Measurements from ENCODE around the gene CTDSP2.

CTDSP2 gene

DNA sequence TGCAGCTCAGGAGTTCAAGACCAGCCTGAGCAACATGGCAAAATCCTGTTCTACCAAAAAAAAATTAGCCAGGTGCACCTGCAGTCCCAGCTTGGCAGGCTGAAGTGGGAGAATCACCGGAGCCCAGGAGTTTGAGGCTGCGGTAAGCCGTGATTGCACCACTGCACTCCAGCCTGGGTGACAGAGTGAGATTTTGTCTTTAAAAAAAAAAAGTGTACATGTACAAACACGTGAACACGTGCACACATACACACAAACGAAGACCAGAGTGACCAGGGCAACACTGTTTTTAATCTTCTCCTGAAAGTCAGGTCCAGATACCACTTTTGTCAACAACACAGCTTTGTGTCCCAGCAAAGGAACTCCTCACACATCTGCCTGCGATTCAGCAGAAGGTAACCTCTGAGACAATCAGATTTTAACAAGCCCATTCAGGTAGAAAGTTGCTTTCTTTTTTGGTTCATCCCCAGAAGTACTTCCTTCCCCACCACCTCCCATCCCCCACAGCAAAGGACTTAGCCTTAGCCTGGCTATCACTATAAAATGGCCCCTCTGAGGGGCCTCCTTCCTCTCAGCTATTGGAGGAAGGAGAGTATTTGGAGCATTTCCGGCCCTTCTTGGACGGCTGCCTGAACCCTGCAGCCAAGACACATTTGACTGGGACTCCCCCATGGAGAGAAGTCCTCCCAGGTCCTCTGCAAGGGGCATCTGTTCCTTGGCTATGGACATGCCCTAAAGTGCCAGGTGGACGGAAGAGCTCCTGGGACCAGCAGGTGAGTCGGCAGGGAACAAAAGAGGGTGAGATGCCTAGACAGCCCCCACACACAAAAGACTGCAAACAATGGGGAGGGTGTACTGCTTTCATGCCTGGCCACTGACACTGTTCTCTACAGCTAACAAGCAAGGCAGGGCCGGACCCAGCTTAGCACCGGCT, 9.8 kb downstream of the CTDSP2 start:
- Histone ChIP-seq H3K36me3 (ENCODE audit: insufficient read depth, insufficient read length, low read length) (no peaks in the 10 kb centered on the region), H3K4me1 (ENCODE audit: insufficient read depth, insufficient read length) (peaks cover 61% of the 10 kb centered on the region), H3K4me3 (ENCODE audit: insufficient read length, low read depth) (no peak overlapping the region), H3K27me3 (ENCODE audit: insufficient read depth, insufficient read length) (no peaks in the 10 kb centered on the region), H3K9me3 (ENCODE audit: insufficient read depth, low read length) (no peaks in the 10 kb centered on the region), H3K9ac (ENCODE audit: insufficient read length, low read depth) (no peak overlapping the region)
- TF ChIP-seq SUZ12 (IDR thresholded peaks at IDR 0.05; ENCODE audit: extremely low read depth, insufficient read depth, insufficient read length) (no peak), YY1 (IDR thresholded peaks at IDR 0.05; ENCODE audit: insufficient read depth, insufficient read length) (no peak), ZNF274 (IDR thresholded peaks at IDR 0.05; ENCODE audit: low read depth, low read length) (no peak)
- no peak for DNase-seq (ENCODE audit: low read depth, low spot score)

DNA sequence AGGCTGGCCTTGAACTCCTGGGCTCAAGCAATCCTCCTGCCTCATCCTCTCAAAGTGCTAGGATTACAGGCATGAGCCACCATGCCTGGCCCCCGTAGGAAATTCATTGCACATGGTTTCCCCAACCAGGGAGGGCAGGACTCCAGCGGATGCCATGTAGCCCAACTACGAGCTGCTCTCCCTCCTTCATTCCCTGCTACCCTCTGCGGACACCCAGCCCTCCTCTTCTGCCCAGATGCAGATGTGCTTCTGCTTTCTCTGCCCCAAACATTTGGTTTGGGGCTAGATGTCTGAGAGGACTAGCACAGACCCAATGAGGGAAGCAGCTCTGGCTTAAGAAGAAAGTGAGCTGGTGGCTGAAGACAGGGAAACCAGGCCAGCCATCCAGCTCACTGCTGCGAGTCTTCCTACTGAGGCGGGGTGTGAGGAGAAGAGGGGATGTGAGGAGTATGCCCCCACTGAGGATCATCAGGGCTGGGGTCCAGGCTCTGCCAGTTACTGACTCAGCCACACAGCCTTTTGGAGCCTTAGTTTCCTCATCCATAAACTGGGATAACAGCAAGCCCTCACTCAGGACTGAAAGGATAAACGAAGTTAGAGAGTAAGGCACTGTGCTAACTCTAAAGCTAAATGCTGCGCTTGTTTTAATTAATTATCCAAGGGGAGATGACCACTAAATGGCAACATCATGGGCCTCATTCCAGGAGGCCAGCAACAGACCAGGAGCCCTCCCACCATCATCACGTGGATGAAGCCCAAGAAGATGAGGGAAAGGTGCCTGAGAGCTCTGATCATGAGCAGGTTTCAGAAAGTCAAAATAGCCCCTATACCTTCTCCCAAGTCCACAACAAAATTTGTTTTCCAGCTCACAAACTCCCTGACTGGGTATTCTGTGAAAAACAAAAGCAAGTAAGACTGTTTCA, 10.9 kb downstream of the CTDSP2 start:
- no peak for DNase-seq (ENCODE audit: low read depth, low spot score)
- Histone ChIP-seq H3K27me3 (ENCODE audit: insufficient read depth, insufficient read length) (no peaks in the 10 kb centered on the region), H3K4me1 (ENCODE audit: insufficient read depth, insufficient read length) (peaks cover 52% of the 10 kb centered on the region), H3K4me3 (ENCODE audit: insufficient read length, low read depth) (no peak overlapping the region), H3K9ac (ENCODE audit: insufficient read length, low read depth) (peak overlapping the region; percentile 13), H3K36me3 (ENCODE audit: insufficient read depth, insufficient read length, low read length) (no peaks in the 10 kb centered on the region), H3K9me3 (ENCODE audit: insufficient read depth, low read length) (no peaks in the 10 kb centered on the region)
- no peak for TF ChIP-seq SUZ12 (IDR thresholded peaks at IDR 0.05; ENCODE audit: extremely low read depth, insufficient read depth, insufficient read length)
- TF ChIP-seq ZNF274 (IDR thresholded peaks at IDR 0.05; ENCODE audit: low read depth, low read length): no peak
- no peak for TF ChIP-seq YY1 (IDR thresholded peaks at IDR 0.05; ENCODE audit: insufficient read depth, insufficient read length)

DNA sequence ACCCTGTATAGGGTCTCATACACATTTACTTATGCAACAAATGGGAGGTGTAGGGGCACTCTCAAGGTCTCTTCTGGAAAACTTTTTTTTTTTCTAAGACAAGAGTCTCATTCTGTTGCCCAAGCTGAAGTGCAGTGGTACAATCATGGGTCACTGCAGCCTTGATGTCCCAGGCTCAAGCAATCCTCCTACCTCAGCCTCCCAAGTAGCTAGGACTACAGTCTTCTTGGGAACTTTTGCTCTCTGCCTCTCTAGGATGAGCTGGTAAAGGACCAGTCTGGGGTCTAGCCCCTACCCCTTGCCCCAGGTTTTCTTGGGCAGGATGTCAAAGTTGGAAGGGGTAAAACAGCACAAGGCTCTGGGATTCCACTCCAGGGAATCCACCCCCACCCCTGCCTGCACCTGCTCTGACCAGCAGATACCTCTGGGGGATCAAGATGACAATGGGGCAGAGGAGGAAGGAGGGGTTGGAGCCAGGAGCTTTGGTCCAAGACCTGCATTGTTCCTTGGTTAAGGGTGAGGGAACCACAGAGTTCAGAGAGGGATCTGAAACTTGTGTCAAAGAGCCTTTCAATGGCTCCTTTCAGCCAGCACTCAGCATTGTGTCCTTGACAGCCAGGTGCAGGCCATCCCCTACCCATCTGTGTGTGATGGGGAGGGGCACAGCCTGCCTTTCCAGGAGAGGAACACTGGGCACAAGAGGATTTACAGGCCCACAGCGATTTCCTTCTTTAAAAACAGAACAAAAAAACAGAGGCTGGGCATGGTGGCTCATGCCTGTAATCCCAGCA, 12.2 kb downstream of the CTDSP2 start:
- H3K9me3 ChIP-seq (ENCODE audit: insufficient read depth, low read length): no peaks in the 10 kb centered on the region
- peaks cover 2% of the 10 kb centered on the region for H3K36me3 ChIP-seq (ENCODE audit: insufficient read depth, insufficient read length, low read length)
- no peak overlapping the region for H3K9ac ChIP-seq (ENCODE audit: insufficient read length, low read depth)
- peaks cover 46% of the 10 kb centered on the region for H3K4me1 ChIP-seq (ENCODE audit: insufficient read depth, insufficient read length)
- no peak for DNase-seq (ENCODE audit: low read depth, low spot score)
- H3K27me3 ChIP-seq (ENCODE audit: insufficient read depth, insufficient read length): no peaks in the 10 kb centered on the region
- TF ChIP-seq YY1 (IDR thresholded peaks at IDR 0.05; ENCODE audit: insufficient read depth, insufficient read length) (no peak), SUZ12 (IDR thresholded peaks at IDR 0.05; ENCODE audit: extremely low read depth, insufficient read depth, insufficient read length) (no peak), ZNF274 (IDR thresholded peaks at IDR 0.05; ENCODE audit: low read depth, low read length) (no peak)
- H3K4me3 ChIP-seq (ENCODE audit: insufficient read length, low read depth): no peak overlapping the region

DNA sequence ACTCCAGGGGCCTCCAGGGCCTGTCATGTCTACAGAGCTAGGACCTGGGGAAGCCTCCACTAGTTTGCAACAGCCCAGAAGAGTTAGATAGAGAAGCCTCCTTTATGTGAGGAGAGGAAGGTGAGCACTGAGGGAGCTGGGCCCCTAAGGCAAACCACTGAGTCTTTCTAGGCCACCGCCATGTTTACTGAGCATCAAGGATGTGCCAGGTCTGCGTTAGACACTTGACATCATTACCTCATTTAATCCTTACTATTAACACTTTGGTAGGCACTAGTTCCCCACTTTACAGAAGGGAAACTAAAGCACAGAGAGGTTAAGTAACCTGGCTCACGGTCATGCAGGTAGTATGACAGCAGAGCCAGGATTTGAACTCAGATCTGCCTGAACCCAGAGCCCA, 12.9 kb downstream of the CTDSP2 start:
- Histone ChIP-seq H3K9me3 (ENCODE audit: insufficient read depth, low read length) (no peaks in the 10 kb centered on the region), H3K36me3 (ENCODE audit: insufficient read depth, insufficient read length, low read length) (peaks cover 8% of the 10 kb centered on the region), H3K4me3 (ENCODE audit: insufficient read length, low read depth) (no peak overlapping the region), H3K9ac (ENCODE audit: insufficient read length, low read depth) (no peak overlapping the region), H3K27me3 (ENCODE audit: insufficient read depth, insufficient read length) (no peaks in the 10 kb centered on the region), H3K4me1 (ENCODE audit: insufficient read depth, insufficient read length) (peaks cover 43% of the 10 kb centered on the region)
- DNase-seq (ENCODE audit: low read depth, low spot score): no peak
- TF ChIP-seq ZNF274 (IDR thresholded peaks at IDR 0.05; ENCODE audit: low read depth, low read length) (no peak), YY1 (IDR thresholded peaks at IDR 0.05; ENCODE audit: insufficient read depth, insufficient read length) (no peak), SUZ12 (IDR thresholded peaks at IDR 0.05; ENCODE audit: extremely low read depth, insufficient read depth, insufficient read length) (no peak)

DNA sequence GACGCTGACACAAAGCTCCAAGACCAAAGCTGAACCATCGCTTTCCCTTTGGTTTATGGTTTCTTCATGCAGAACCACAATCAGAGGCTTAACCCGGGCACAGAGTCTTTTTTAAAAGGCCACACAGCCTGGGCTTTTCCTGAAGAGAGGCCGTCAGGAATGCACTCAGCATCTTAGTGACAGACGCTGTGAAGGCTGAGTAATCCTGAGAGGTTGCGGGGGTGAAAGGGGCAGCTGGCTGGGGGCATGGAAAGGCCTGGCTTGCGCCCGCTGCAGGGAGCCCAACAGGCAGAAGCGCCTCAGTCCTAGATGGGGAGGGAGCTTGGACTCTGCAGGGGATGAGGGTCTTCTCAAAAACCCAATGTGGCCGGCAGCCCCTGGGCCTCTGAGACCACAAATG, 13.6 kb downstream of the CTDSP2 start:
- Histone ChIP-seq H3K9ac (ENCODE audit: insufficient read length, low read depth) (peak overlapping the region; percentile 50), H3K4me1 (ENCODE audit: insufficient read depth, insufficient read length) (peaks cover 36% of the 10 kb centered on the region), H3K4me3 (ENCODE audit: insufficient read length, low read depth) (no peak overlapping the region), H3K36me3 (ENCODE audit: insufficient read depth, insufficient read length, low read length) (peaks cover 12% of the 10 kb centered on the region), H3K9me3 (ENCODE audit: insufficient read depth, low read length) (no peaks in the 10 kb centered on the region), H3K27me3 (ENCODE audit: insufficient read depth, insufficient read length) (no peaks in the 10 kb centered on the region)
- DNase-seq (ENCODE audit: low read depth, low spot score): no peak
- TF ChIP-seq ZNF274 (IDR thresholded peaks at IDR 0.05; ENCODE audit: low read depth, low read length) (no peak), SUZ12 (IDR thresholded peaks at IDR 0.05; ENCODE audit: extremely low read depth, insufficient read depth, insufficient read length) (no peak), YY1 (IDR thresholded peaks at IDR 0.05; ENCODE audit: insufficient read depth, insufficient read length) (no peak)

DNA sequence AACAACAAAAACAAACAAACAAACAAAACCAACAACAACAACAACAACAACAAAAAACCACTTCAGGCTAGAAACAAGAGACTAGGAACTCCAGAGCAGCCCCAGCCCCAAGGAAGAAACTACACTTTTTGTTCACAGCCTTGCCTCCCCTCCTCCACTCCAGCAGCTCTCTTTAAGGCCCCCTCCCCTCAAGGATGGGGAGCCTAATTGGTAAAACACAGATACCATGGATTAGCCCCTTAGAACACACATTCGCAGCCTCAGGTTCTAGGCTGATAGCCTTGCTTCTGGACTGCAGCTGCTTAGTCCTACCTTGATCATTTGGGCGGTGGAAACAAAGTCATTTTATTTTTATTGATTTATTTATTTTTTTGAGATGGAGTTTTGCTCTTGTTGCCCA, 16.1 kb downstream of the CTDSP2 start:
- no peak for TF ChIP-seq SUZ12 (IDR thresholded peaks at IDR 0.05; ENCODE audit: extremely low read depth, insufficient read depth, insufficient read length)
- TF ChIP-seq ZNF274 (IDR thresholded peaks at IDR 0.05; ENCODE audit: low read depth, low read length): no peak
- TF ChIP-seq YY1 (IDR thresholded peaks at IDR 0.05; ENCODE audit: insufficient read depth, insufficient read length): no peak
- no peak overlapping the region for H3K4me3 ChIP-seq (ENCODE audit: insufficient read length, low read depth)
- H3K27me3 ChIP-seq (ENCODE audit: insufficient read depth, insufficient read length): no peaks in the 10 kb centered on the region
- peaks cover 19% of the 10 kb centered on the region for H3K4me1 ChIP-seq (ENCODE audit: insufficient read depth, insufficient read length)
- DNase-seq (ENCODE audit: low read depth, low spot score): no peak
- no peaks in the 10 kb centered on the region for H3K9me3 ChIP-seq (ENCODE audit: insufficient read depth, low read length)
- no peak overlapping the region for H3K9ac ChIP-seq (ENCODE audit: insufficient read length, low read depth)
- H3K36me3 ChIP-seq (ENCODE audit: insufficient read depth, insufficient read length, low read length): peaks cover 38% of the 10 kb centered on the region

Measured in NT2/D1 (cell line).